GM21737 (cell line): ENCODE data around the gene KCNJ14.

Source experiments
- ATAC-seq: cut with Tn5 transposase; IDR thresholded peaks from one replicate; pipeline ENCODE4 v1.9.1; 2021; ENCODE audit warnings: mild to moderate bottlenecking, moderate library complexity; ENCODE audit not compliant: unreplicated experiment

KCNJ14 gene

GRCh38 chr19:48444936-48445200, 10.5 kb upstream of the KCNJ14 start:
- ATAC-seq, result no peak

GRCh38 chr19:48445256-48445605, 10.1 kb upstream of the KCNJ14 start:
- peak; percentile 20 for ATAC-seq

- peak; percentile 83 for ATAC-seq
Measured at GRCh38 chr19:48445606-48446481, 9.5 kb upstream of the KCNJ14 start, which contains the start of gene GRWD1. Gene GRWD1, plus strand, starts transcription at chr19:48445983. Its CDS starts 23 bp downstream, at chr19:48446006.

DNA sequence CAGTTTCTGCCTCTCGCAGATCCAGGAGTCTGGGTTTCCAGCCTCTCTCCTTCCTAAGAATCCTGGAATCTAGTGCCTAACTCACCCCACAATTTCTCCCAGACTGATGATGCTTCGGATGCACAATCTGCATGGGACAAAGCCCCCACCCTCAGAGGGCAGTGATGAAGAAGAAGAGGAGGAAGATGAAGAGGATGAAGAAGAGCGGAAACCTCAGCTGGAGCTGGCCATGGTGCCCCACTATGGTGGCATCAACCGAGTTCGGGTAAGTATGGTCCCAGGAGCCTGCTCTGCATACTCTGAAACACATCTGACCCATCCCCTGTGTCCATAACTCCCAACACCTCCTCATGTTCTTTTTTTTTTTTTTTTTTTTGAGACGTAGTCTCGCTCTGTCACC, 8.8 kb upstream of the KCNJ14 start:
- ATAC-seq, result no peak

DNA sequence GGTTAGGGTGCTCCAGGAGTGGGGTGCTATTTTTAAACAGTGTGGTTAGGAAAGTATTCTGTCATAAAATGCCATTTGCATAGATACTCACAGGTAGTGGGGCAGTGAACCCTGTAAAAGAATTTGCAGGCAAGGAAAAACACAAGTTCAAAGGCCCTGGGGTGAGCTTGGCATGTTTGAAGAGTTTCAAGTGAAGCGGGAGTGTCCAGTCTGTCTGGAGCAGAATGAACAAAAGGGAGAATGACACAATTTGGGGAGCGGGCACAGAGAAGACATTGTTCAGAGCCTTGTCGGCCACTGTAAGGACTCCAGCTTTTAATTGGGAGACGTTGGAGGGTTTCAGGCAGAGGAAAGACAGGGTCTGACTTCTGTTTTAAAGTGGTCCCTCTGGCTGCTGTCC, 6.8 kb upstream of the KCNJ14 start:
- no peak for ATAC-seq

DNA sequence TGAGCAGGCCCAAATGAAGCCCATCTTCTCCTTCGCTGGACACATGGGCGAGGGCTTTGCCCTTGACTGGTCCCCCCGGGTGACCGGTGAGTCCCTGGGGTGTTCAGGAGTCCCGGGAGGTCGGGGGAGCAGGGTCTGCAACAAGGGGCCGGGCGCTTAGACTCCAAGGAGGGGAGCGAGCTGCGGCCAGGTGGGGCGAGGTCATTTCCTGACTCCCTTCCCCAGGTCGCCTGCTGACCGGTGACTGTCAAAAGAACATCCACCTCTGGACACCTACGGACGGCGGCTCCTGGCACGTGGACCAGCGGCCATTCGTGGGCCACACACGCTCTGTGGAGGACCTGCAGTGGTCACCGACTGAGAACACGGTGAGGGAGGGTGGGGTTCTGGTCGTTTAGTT, 4.9 kb upstream of the KCNJ14 start:
- no peak for ATAC-seq

GRCh38 chr19:48450863-48451262, 4.5 kb upstream of the KCNJ14 start:
- no peak for ATAC-seq

DNA sequence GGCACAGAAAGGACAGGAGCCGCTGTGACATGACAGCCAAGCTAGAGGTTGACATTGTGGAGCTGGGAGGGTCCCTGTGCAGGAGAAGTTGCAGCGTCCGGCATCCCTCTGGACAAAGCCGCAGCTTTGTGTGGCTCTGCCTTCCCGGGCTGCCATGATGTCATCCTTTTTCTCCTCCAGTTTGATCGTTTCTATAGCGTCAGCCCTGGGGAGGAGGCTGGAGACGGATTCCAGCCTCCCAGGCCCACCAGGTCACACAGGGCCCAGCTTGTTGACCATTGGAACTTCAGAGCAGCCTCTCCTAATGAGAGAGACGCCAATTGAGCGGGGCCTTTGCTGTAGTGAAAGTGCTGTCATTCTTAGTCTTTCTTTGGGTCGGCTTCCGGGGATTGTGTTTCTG, 3.8 kb upstream of the KCNJ14 start:
- no peak for ATAC-seq

- ATAC-seq, result no peak
Measured at GRCh38 chr19:48452289-48453190, 2.8 kb upstream of the KCNJ14 start.

GRCh38 chr19:48454150-48454730, 1.1 kb upstream of the KCNJ14 start:
- no peak for ATAC-seq

- no peak for ATAC-seq
Measured at GRCh38 chr19:48455908-48456562, 661 bp downstream of the KCNJ14 start.

DNA sequence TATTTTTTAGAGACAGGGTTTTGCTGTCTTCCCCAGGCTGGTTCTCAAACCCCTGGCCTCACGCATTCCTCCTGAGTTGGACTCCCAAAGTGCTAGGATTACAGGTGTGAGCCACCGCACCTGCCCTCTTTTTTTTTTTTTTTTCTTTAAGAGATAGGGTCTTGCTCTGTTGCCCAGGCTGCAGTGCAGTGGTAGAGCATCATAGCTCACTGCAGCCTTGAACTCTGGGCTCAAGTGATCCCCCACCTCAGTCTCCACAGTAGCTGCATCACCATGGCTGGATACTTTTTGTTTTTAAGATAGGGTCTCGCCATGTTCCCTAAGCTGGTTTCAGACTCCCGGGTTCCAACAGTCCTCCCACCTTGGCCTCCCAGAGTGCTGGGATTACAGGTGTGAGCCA, 1.5 kb downstream of the KCNJ14 start:
- ATAC-seq, result no peak

DNA sequence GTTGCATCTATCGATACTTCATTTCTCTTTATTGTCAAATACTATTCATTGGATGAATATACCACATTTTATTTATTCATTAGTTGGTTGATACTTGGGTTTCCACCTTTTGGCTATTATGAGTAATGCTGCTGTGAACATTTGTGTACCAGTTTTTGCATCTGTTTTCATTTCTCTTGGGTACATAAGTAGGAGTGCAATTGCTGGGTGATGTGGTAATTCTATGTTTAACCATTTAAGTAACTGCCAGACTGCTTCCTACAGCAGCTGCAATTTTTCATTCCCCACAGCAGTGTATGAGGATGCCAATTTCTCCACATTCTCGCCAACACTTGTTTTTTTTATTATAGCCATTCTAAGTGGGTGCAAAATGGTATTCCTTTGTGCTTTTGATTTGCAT, 2.6 kb downstream of the KCNJ14 start:
- no peak for ATAC-seq

- ATAC-seq, result no peak
Measured at GRCh38 chr19:48461651-48461981, 6.2 kb downstream of the KCNJ14 start.

DNA sequence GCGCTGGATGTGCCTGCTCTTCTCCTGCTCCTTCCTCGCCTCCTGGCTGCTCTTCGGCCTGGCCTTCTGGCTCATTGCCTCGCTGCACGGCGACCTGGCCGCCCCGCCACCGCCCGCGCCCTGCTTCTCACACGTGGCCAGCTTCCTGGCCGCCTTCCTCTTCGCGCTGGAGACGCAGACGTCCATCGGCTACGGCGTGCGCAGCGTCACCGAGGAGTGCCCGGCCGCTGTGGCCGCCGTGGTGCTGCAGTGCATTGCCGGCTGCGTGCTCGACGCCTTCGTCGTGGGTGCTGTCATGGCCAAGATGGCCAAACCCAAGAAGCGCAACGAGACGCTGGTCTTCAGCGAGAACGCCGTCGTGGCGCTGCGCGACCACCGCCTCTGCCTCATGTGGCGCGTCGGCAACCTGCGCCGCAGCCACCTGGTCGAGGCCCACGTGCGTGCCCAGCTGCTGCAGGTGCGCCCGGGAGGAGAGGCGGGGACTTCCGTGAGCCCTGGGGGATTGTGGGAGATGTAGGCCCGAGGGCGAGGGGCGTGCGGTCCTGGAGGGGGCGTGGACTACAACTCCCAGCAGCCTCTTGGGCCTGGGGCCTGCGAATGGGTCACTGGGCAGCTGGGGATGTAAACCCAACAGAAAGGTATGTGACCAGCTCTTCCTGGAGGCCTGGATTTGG, 6.7 kb downstream of the KCNJ14 start:
- no peak for ATAC-seq

- ATAC-seq, result no peak
Measured at GRCh38 chr19:48465215-48465614, 9.8 kb downstream of the KCNJ14 start.

DNA sequence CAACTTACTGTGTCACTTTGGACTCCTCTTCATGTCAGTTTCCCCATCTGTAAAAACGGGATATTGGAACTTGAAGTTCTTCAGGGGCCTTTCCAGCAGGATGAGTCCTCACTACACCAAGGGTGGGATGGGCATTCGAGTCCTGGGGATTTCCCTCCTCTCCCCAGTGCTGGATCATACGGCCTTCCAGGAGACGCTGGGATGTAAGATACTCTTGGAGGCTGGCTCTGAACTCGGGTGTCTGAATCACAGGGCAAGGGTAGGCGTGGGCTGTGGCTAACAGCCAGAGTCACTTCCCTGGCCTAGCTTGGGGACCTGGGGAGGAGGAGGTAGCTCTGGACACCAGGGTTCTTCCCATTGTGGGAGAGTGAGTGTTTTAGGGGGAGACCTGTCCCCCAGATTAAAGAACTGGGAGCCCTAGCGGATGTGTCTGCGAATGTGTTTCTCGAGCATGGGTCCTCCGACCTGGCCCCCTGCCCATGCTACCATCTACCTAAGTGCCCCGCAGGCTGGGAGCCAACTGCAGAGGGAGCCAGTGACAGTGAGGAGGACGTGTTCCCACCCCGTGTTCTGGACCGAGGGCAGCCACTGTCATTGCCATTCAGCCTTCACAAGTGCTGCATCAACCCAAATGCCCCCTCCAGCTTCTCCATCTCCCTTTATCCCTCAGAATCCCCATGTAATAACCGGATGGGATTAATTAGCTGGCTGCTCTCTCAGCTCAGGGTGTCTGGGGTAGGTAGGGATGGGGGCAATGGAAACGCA, 11.4 kb downstream of the KCNJ14 start:
- no peak for ATAC-seq

DNA sequence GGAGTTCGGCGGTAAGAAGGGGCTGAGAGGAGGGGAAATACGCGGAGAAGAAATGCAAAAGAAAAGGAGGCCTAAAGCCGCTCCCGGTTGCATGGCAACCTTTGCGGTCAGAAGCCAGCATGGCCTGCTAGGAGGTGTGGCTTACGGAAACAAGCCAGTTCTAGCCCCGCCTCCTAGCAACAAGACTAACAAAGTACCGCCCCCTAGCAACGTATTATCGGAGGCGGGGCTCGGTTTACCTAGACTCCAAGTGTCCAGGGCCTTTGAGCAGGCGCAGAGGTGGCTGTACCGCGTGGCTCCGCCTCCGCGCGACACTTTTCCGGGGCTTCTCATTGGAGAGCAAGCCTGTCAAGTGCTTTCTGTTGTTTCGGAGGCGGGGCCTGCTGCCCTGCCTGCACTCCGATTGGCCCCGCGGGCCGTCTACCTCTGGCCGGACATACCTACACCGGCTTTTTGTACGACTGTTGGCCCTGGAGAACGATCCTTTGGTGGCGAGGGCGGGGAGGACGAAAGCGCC, 13.5 kb downstream of the KCNJ14 start:
- peak; percentile 85 for ATAC-seq

DNA sequence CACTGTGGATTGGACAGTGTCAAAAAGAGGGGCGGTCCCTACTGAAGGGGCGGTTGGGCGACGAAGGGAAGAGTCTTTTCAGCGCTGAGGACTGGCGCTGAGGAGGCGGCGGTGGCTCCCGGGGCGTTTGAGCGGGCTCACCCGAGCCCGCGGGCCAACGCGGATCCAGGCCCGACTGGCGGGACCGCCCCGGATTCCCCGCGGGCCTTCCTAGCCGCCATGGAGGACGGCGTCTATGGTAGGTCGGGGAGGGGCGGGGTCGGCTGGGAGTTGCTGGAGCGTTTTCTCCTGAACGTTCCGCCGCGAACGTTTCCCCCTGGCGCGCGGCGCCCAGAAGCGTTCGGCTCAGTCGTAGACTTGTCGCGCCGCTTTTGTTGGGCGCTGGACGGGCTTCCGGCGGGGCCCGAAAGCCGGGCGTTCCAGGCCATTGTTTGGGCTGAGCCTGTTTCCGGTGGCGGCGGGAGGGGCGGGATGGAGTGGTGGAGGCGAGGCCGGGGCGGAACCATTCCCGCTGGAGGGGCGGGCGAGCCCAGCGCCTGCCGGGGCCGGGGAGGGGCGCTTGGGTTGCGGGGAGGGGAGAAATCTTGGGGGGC, 14.0 kb downstream of the KCNJ14 start, which contains the start of gene CYTH2:
TSS of gene CYTH2 (plus strand) at position 81 of the 593 bp plus-strand sequence. CDS start at position 220, 139 bp downstream.
- ATAC-seq, result peak; percentile 18
